Heart right ventricle (tissue), 16 donors: ENCODE results near the gene CPA4. TPM values are rescaled to one million over a fixed set of nuclear protein-coding genes. Genes with fewer than 3 reads are reported as not detected.

ENCODE experiments used
- ATAC-seq, 8 donors: fragments of 200-7000 bp; cut with Tn5 transposase; one replicate each; pipeline ENCODE4 v1.9.1; 2020; ENCODE audit warnings: mild to moderate bottlenecking in 8 of 8, moderate library complexity in 8 of 8, moderate number of reproducible peaks in 1 of 8
- DNase-seq, 2 donors: peaks; one replicate each; pipeline ENCODE4 v3.0.0-alpha.2; 2020
- H3K27ac ChIP-seq, 10 donors: fragments of 200-600 bp; sonication (generic) in 2 of 10; one replicate each; pipeline versions ENCODE4 v1.5.0 to v1.8.0; 2020 to 2022; ENCODE audit warnings: mild to moderate bottlenecking in 3 of 10
- H3K27me3 ChIP-seq, 7 donors: fragments of 200-600 bp; one replicate each; pipeline ENCODE4 v1.8.0; 2021 to 2022; ENCODE audit warnings: mild to moderate bottlenecking in 2 of 7
- H3K36me3 ChIP-seq, 9 donors: fragments of 200-600 bp; sonication (generic) in 1 of 9; one replicate each; pipeline versions ENCODE4 v1.5.0 to v1.8.0; 2020 to 2022; ENCODE audit warnings: mild to moderate bottlenecking in 2 of 9
- H3K4me1 ChIP-seq, 9 donors: fragments of 200-600 bp; sonication (generic) in 1 of 9; one replicate each; pipeline versions ENCODE4 v1.5.0 to v1.8.0; 2020 to 2022; ENCODE audit warnings: mild to moderate bottlenecking in 4 of 9
- H3K4me3 ChIP-seq, 10 donors: fragments of 200-600 bp; sonication (generic) in 2 of 10; one replicate each; pipeline versions ENCODE4 v1.5.0 to v1.8.0; 2020 to 2022; ENCODE audit warnings: mild to moderate bottlenecking in 7 of 10, moderate library complexity in 2 of 10
- H3K9me3 ChIP-seq, 11 donors: fragments of 200-600 bp in 10 of 11; sonication (generic) in 2 of 11; one replicate each; pipeline versions ENCODE4 v1.5.0 to v1.8.0; 2013 to 2022; ENCODE audit warnings: mild to moderate bottlenecking in 2 of 11, control low read depth in 1 of 11, moderate library complexity in 1 of 11
- WGBS, 2 donors: extraction: QIAGEN DNeasy Blood & Tissue Kit; methylation state at CpG; one replicate each; pipeline ENCODE4 v1.1.7; 2013; ENCODE audit warnings: inconsistent platforms in 1 of 2; 5-methylcytosine and 5-hydroxymethylcytosine counted together
- intact Hi-C, 10 donors: fragments of 100-400 bp; cut with DNase I; formaldehyde crosslinking; loops; one replicate each; pipeline versions ENCODE4 v1.11.1 to v1.14.2; 2022
- polyA plus RNA-seq, 2 donors: library from polyadenylated mRNA; stranded (reverse); fragments of 200-250 nt; gene quantifications; one replicate each; pipeline ENCODE4 v1.2.3, GENCODE V29; 2013
- total RNA-seq, 10 donors: library from RNA; stranded (reverse); fragmentation: NEBNext Ultra II Directional in 3 of 10; extraction: Animal tissue kit (Norgen Biotek cat#: 25700) in 3 of 10; gene quantifications; one replicate each; pipeline versions ENCODE4 v1.2.1 to v1.2.4, GENCODE V29; 2021 to 2023
- TF ChIP-seq, protein P1 (sequence below), 9 donors: fragments of 200-600 bp; sonication (generic) in 2 of 9; IDR thresholded peaks; one replicate each; pipeline versions ENCODE4 v1.5.0 to v1.8.0; 2021 to 2022; ENCODE audit warnings: antibody characterized with exemption in 9 of 9, mild to moderate bottlenecking in 5 of 9, moderate library complexity in 1 of 9
- donor health status: Arrhythmogenic right ventricular cardiomyopathy.
- donor health status: ischemic (EF 13 %, LVEDD 7.1; RV severe dilation, severe dysfunction).
- donor health status: healthy with polysubstance abuse.
- donor health status: DM: no; HTN: yes; CAD: no.
- donor health status: DM: no; HTN: no; CAD: no.
- donor health status: ischemic (EF 25% LVEDD 6.9; RV normal size, moderate dysfunction).
- donor health status: ischemic (EF 25% LVEDD 5.7; RV mildly dilated, moderate dysfunction).
- donor health status: healthy.
- donor health status: DM: yes; HTN: yes; CAD: no.
- donor health status: Ischemic cardiomyopathy.
- donor health status: ischemic (EF 35%, LVEDD 5.7; RV mildly dilated, moderate dysfunction).
- donor health status: nonischemic (EF 11% LVEDD 7.7; RV severe dilation, severe dysfunction).
- donor health status: DM: yes; HTN: yes; CAD: no.
- donor health status: PGD.
- donor health status: ischemic (EF 29% LVEDD 5.4; RV normal size, mild dysfunction).
- donor health status: nonischemic (EF 23%, LVEDD 6.1; RV moderate dilation, normal function).

Gene CPA4
- total and polyA plus RNA-seq, 12 donors = 0.04 to 2.7 (median 0.46) TPM; not detected in 7

GRCh38 chr7:130288829-130289228, 4.1 kb upstream of the CPA4 start:
- ATAC-seq (no peak), DNase-seq (no peak)
- peaks cover 0 to 13% (median 0%) of the 10 kb centered on the region in 9 donors for H3K4me1 ChIP-seq
- H3K27me3 ChIP-seq = peaks cover 0 to 1% (median 0%) of the 10 kb centered on the region in 7 donors
- no peak overlapping the region for H3K4me3 ChIP-seq
- TF ChIP-seq, protein P1, sequence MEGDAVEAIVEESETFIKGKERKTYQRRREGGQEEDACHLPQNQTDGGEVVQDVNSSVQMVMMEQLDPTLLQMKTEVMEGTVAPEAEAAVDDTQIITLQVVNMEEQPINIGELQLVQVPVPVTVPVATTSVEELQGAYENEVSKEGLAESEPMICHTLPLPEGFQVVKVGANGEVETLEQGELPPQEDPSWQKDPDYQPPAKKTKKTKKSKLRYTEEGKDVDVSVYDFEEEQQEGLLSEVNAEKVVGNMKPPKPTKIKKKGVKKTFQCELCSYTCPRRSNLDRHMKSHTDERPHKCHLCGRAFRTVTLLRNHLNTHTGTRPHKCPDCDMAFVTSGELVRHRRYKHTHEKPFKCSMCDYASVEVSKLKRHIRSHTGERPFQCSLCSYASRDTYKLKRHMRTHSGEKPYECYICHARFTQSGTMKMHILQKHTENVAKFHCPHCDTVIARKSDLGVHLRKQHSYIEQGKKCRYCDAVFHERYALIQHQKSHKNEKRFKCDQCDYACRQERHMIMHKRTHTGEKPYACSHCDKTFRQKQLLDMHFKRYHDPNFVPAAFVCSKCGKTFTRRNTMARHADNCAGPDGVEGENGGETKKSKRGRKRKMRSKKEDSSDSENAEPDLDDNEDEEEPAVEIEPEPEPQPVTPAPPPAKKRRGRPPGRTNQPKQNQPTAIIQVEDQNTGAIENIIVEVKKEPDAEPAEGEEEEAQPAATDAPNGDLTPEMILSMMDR (IDR thresholded peaks at IDR 0.05) = no peak
- intact Hi-C loops = no loop called here
- H3K27ac ChIP-seq = no peak overlapping the region
- WGBS, 2 donors = 72 to 77% methylated on average over 5 of the region's 5 CpGs
- no peaks in the 10 kb centered on the region for H3K36me3 ChIP-seq
- H3K9me3 ChIP-seq = no peaks in the 10 kb centered on the region

- no peak for ATAC-seq
- TF ChIP-seq, protein P1 (IDR thresholded peaks at IDR 0.05) = no peak
- 93% methylated on average over 9 of the region's 9 CpGs for WGBS, 2 donors
Observed at GRCh38 chr7:130289478-130289877, 3.5 kb upstream of the CPA4 start.

GRCh38 chr7:130290745-130291144, 2.2 kb upstream of the CPA4 start:
- Histone ChIP-seq H3K27ac (no peak overlapping the region), H3K9me3 (no peaks in the 10 kb centered on the region), H3K27me3 (no peaks in the 10 kb centered on the region), H3K4me1 (peaks cover 0 to 13% (median 0%) of the 10 kb centered on the region in 9 donors), H3K36me3 (no peaks in the 10 kb centered on the region), H3K4me3 (no peak overlapping the region)
- DNase-seq (no peak), ATAC-seq (no peak)
- TF ChIP-seq, protein P1 (IDR thresholded peaks at IDR 0.05) = no peak
- 93 to 96% methylated on average over 6 of the region's 6 CpGs for WGBS, 2 donors
- intact Hi-C loops = loop anchor here in 1 of 10 donors (5.0 kb wide), 1 partner anchor 202 kb away; the partner anchor contains the start of gene MEST

More at GRCh38 chr7:130289478-130289877, 3.5 kb upstream of the CPA4 start:
- Histone ChIP-seq H3K4me1 (peaks cover 0 to 13% (median 0%) of the 10 kb centered on the region in 9 donors), H3K27ac (no peak overlapping the region), H3K9me3 (no peaks in the 10 kb centered on the region), H3K27me3 (no peaks in the 10 kb centered on the region), H3K4me3 (no peak overlapping the region), H3K36me3 (no peaks in the 10 kb centered on the region)
- no peak for DNase-seq
- intact Hi-C loops = no loop called here

GRCh38 chr7:130293521-130293920, 560 bp downstream of the CPA4 start:
- no peak overlapping the region for H3K27ac ChIP-seq
- ATAC-seq = no peak
- intact Hi-C loops = loop anchor here in 1 of 10 donors (5.0 kb wide), 1 partner anchor 199 kb away; the partner anchor contains the start of gene MEST

More at GRCh38 chr7:130293521-130293920, 560 bp downstream of the CPA4 start:
- TF ChIP-seq, protein P1 (IDR thresholded peaks at IDR 0.05) = no peak
- peaks cover 0 to 13% (median 0%) of the 10 kb centered on the region in 9 donors for H3K4me1 ChIP-seq
- no peak for DNase-seq
- H3K9me3 ChIP-seq = no peaks in the 10 kb centered on the region
- WGBS, 2 donors = 88 to 91% methylated on average over 8 of the region's 8 CpGs
- no peaks in the 10 kb centered on the region for H3K36me3 ChIP-seq
- no peaks in the 10 kb centered on the region for H3K27me3 ChIP-seq
- no peak overlapping the region for H3K4me3 ChIP-seq
